SK-N-SH (cell line): ENCODE results near the gene FBLN7. TPM values are rescaled to one million over a fixed set of nuclear protein-coding genes. Genes with fewer than 3 reads are reported as not detected.

Experiments used
- CTCF ChIA-PET: fragments of 300-600, 350-600 bp; formaldehyde crosslinking; extraction: SDS; loops from one replicate; lab custom pipeline; 2021; lab: Yijun Ruan, JAX
- POLR2A ChIA-PET: fragments of 350-600 bp; sonication (Branson Sonifier 250); formaldehyde crosslinking; extraction: SDS; loops from one replicate; lab custom pipeline; 2020; ENCODE audit warnings: antibody characterized with exemption, inconsistent platforms; lab: Yijun Ruan, JAX
- DNase-seq: peaks from one replicate; pipeline ENCODE4 v3.0.0; 2012
- H2AFZ ChIP-seq: fragments of 200-600 bp; sonication (generic); 2 replicates; pipeline ENCODE4 v1.8.1; 2016; ENCODE audit warnings: antibody characterized with exemption, mild to moderate bottlenecking, low read depth
- H3F3A ChIP-seq: fragments of 200-600 bp; sonication (generic); replicated peaks from 2 replicates; pipeline ENCODE3; 2016; ENCODE audit warnings: antibody characterized with exemption, mild to moderate bottlenecking; ENCODE audit not compliant: insufficient read depth
- H3K27ac ChIP-seq, 2 experiments: fragments of 200-500 bp in 1 of 2; fragments of 200-600 bp in 1 of 2; sonication (Bioruptor generic) in 1 of 2; sonication (generic), shearing (Covaris generic) in 1 of 2; 2 replicates each; pipeline versions ENCODE4 v1.5.1 to v1.6.1; 2014 to 2016; ENCODE audit warnings: low read depth in 2 of 2, inconsistent platforms in 1 of 2, low read length in 1 of 2, mild to moderate bottlenecking in 1 of 2, mixed read lengths in 1 of 2
- H3K27me3 ChIP-seq: fragments of 200-600 bp; sonication (generic), shearing (Covaris generic); 2 replicates; pipeline ENCODE4 v1.6.1; 2016; ENCODE audit warnings: mixed run types; ENCODE audit not compliant: insufficient read depth
- H3K36me3 ChIP-seq, 2 experiments: fragments of 200-500 bp in 1 of 2; fragments of 200-600 bp in 1 of 2; sonication (Bioruptor generic) in 1 of 2; sonication (generic) in 1 of 2; replicated peaks in 1 of 2; 2 replicates each; pipeline versions ENCODE3 to v1.5.1; 2014 to 2016; ENCODE audit warnings: low read length in 1 of 2, mild to moderate bottlenecking in 1 of 2; ENCODE audit not compliant: insufficient read depth in 2 of 2, control insufficient read depth in 1 of 2
- H3K4me1 ChIP-seq, 2 experiments: fragments of 200-500 bp in 1 of 2; fragments of 200-600 bp in 1 of 2; sonication (Bioruptor generic) in 1 of 2; sonication (generic), shearing (Covaris generic) in 1 of 2; 2 replicates each; pipeline versions ENCODE4 v1.5.1 to v1.6.1; 2014 to 2016; ENCODE audit warnings: low read depth in 1 of 2, low read length in 1 of 2, mixed run types in 1 of 2; ENCODE audit not compliant: insufficient read depth in 2 of 2, control insufficient read depth in 1 of 2
- H3K4me2 ChIP-seq: fragments of 200-600 bp; sonication (generic), shearing (Covaris generic); 2 replicates; pipeline ENCODE4 v1.6.1; 2017; ENCODE audit warnings: mixed run types
- H3K4me3 ChIP-seq, 2 experiments: fragments of 200-500 bp in 1 of 2; fragments of 200-600 bp in 1 of 2; sonication (Bioruptor generic) in 1 of 2; sonication (generic), shearing (Covaris generic) in 1 of 2; 2 replicates each; pipeline versions ENCODE4 v1.5.1 to v1.8.1; 2014 to 2016; ENCODE audit warnings: low read depth in 2 of 2, inconsistent platforms in 1 of 2, low read length in 1 of 2, mild to moderate bottlenecking in 1 of 2, mixed read lengths in 1 of 2, moderate library complexity in 1 of 2
- H3K79me2 ChIP-seq: fragments of 200-600 bp; sonication (generic); 2 replicates; pipeline ENCODE4 v1.8.1; 2017; ENCODE audit warnings: mild to moderate bottlenecking; ENCODE audit not compliant: insufficient read depth
- H3K9ac ChIP-seq: fragments of 200-600 bp; sonication (generic); 2 replicates; pipeline ENCODE4 v1.6.1; 2017; ENCODE audit warnings: mixed run types
- H3K9me2 ChIP-seq: fragments of 200-600 bp; sonication (generic); 2 replicates; pipeline ENCODE4 v1.6.1; 2017; ENCODE audit warnings: mixed run types
- H3K9me3 ChIP-seq: fragments of 200-600 bp; sonication (generic); 2 replicates; pipeline ENCODE4 v1.6.1; 2017; ENCODE audit warnings: mixed run types, mild to moderate bottlenecking, moderate library complexity
- H4K20me1 ChIP-seq: fragments of 200-600 bp; sonication (generic); 2 replicates; pipeline ENCODE4 v1.6.1; 2017; ENCODE audit warnings: mild to moderate bottlenecking, mixed run types; ENCODE audit not compliant: insufficient read depth
- CHD2 ChIP-seq: fragments of 150-350 bp; IDR thresholded peaks from 2 replicates; pipeline ENCODE4 v1.6.1; 2018; ENCODE audit warnings: low read length; ENCODE audit not compliant: partially characterized antibody
- FOSL2 ChIP-seq: IDR thresholded peaks from 2 replicates; pipeline ENCODE4 v1.4.0; 2012; ENCODE audit warnings: low read depth, mild to moderate bottlenecking, moderate library complexity, borderline replicate concordance
- FOXJ3 ChIP-seq: sonication (generic); formaldehyde crosslinking; IDR thresholded peaks from 2 replicates; pipeline ENCODE4 v1.5.1; 2020; ENCODE audit warnings: mild to moderate bottlenecking, missing genetic modification reagents
- GABPA ChIP-seq: IDR thresholded peaks from 2 replicates; pipeline ENCODE4 v1.4.0; 2012; ENCODE audit warnings: low read depth, mild to moderate bottlenecking
- JUND ChIP-seq: IDR thresholded peaks from 2 replicates; pipeline ENCODE4 v1.4.0; 2012
- MXI1 ChIP-seq: IDR thresholded peaks from 2 replicates; pipeline ENCODE4 v1.6.1; 2012; ENCODE audit warnings: mild to moderate bottlenecking, low read depth, low read length, improper control_type of control experiment
- NFIC ChIP-seq: IDR thresholded peaks from 2 replicates; pipeline ENCODE4 v1.4.0; 2012; ENCODE audit warnings: borderline replicate concordance
- RFX5 ChIP-seq: IDR thresholded peaks from 2 replicates; pipeline ENCODE4 v1.6.1; 2012; ENCODE audit warnings: mild to moderate bottlenecking, improper control_type of control experiment, low read length
- RXRA ChIP-seq: IDR thresholded peaks from 2 replicates; pipeline ENCODE4 v1.4.0; 2012; ENCODE audit warnings: low read depth, mild to moderate bottlenecking, borderline replicate concordance
- SIN3A ChIP-seq: IDR thresholded peaks from 2 replicates; pipeline ENCODE4 v1.6.1; 2012; ENCODE audit warnings: low read depth, mild to moderate bottlenecking, low read length, moderate library complexity, borderline replicate concordance
- SMC3 ChIP-seq: IDR thresholded peaks from 2 replicates; pipeline ENCODE4 v1.6.1; 2012; ENCODE audit warnings: low read depth, low read length, improper control_type of control experiment
- TAF1 ChIP-seq: IDR thresholded peaks from 2 replicates; pipeline ENCODE4 v1.6.1; 2012; ENCODE audit warnings: low read depth, mild to moderate bottlenecking, low read length, moderate library complexity, borderline replicate concordance
- WGBS: methylation state at CpG from one replicate; pipeline ENCODE4 v1.1.6; 2017; ENCODE audit warnings: low lambda C conversion rate; 5-methylcytosine and 5-hydroxymethylcytosine counted together
- polyA plus RNA-seq, 3 experiments: library from polyadenylated mRNA; depleted of rRNA; stranded (reverse); fragments of >200 nt; gene quantifications; 2 replicates each; pipeline ENCODE4 v1.2.3, GENCODE V29; 2012
- TF ChIP-seq, protein P1 (sequence below): IDR thresholded peaks from 2 replicates; pipeline ENCODE4 v1.4.0; 2012; ENCODE audit warnings: low read depth, borderline replicate concordance
- TF ChIP-seq, protein P2 (sequence below): IDR thresholded peaks from 2 replicates; pipeline ENCODE4; 2012
- TF ChIP-seq, protein P3 (sequence below): IDR thresholded peaks from 2 replicates; pipeline ENCODE4 v1.4.0; 2012; ENCODE audit warnings: low read depth
- TF ChIP-seq, protein P4 (sequence below): fragments of 200-600 bp; sonication (generic); IDR thresholded peaks from 2 replicates; pipeline ENCODE4 v1.6.1; 2017; ENCODE audit warnings: antibody characterized with exemption, mild to moderate bottlenecking, moderate library complexity

FBLN7 gene
- polyA plus RNA-seq, 1 of the 3 experiments (the other 2 are of a cell fraction): 4.4 TPM

DNA sequence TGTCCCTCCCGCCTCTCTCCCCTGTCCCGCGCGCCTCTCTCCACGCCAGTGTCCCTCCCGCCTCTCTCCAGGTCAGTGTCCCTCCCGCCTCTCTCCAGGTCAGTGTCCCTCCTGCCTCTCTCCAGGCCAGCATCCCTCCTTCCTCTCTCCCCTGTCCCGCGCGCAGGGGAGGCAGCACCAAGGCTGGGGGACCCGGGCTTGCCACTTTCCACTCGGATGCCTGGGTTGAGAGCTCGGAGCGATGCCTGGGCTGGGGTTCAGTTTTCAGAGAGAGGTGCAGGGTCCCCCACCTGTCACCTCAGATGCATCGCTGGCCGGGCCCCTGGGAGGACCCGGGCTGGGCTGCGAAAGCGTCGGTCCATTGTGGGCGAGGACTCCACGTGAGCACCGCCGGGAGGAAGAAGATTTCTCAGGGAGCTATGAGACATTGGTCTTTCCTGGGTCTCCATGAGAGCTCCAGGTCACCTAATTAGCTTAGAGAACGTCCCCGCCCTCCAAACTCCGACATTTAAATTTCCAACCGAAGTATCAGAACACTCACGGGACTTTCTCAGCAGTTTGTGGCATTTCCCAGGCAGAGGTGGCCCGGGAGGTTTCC, 2.1 kb downstream of the FBLN7 start:
- peaks cover 0 to 7% of the 10 kb centered on the region in 2 experiments; a peak in 1 of 4 replicates for H3K4me1 ChIP-seq
- peak overlapping the region in 1 of 2 experiments; percentile 19; a peak in 1 of 4 replicates for H3K27ac ChIP-seq
- ChIA-PET CTCF (no interaction called here), POLR2A (no interaction called here)
- H3K79me2 ChIP-seq: no peaks in the 10 kb centered on the region
- WGBS: 83% methylated on average over 26 of the region's 30 CpGs
- no peaks in the 10 kb centered on the region for H3K9me3 ChIP-seq
- no peaks in the 10 kb centered on the region for H3K9me2 ChIP-seq
- TF ChIP-seq, protein P1, sequence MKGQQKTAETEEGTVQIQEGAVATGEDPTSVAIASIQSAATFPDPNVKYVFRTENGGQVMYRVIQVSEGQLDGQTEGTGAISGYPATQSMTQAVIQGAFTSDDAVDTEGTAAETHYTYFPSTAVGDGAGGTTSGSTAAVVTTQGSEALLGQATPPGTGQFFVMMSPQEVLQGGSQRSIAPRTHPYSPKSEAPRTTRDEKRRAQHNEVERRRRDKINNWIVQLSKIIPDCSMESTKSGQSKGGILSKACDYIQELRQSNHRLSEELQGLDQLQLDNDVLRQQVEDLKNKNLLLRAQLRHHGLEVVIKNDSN: no peak
- no peak for TF ChIP-seq FOXJ3 (CRISPR knock-in tag)
- TF ChIP-seq, protein P2, sequence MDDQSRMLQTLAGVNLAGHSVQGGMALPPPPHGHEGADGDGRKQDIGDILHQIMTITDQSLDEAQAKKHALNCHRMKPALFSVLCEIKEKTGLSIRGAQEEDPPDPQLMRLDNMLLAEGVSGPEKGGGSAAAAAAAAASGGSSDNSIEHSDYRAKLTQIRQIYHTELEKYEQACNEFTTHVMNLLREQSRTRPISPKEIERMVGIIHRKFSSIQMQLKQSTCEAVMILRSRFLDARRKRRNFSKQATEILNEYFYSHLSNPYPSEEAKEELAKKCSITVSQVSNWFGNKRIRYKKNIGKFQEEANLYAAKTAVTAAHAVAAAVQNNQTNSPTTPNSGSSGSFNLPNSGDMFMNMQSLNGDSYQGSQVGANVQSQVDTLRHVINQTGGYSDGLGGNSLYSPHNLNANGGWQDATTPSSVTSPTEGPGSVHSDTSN: no peak
- no peaks in the 10 kb centered on the region for H4K20me1 ChIP-seq
- peak overlapping the region in 1 of 2 experiments; percentile 27; a peak in 1 of 4 replicates for H3K4me3 ChIP-seq
- no peaks in the 10 kb centered on the region for H3K36me3 ChIP-seq
- no peak overlapping the region for H2AFZ ChIP-seq
- no peaks in the 10 kb centered on the region for H3K27me3 ChIP-seq
- H3K9ac ChIP-seq: no peak overlapping the region
- no peak overlapping the region for H3K4me2 ChIP-seq
- no peak for DNase-seq
- H3F3A ChIP-seq: peaks cover 9% of the 10 kb centered on the region

DNA sequence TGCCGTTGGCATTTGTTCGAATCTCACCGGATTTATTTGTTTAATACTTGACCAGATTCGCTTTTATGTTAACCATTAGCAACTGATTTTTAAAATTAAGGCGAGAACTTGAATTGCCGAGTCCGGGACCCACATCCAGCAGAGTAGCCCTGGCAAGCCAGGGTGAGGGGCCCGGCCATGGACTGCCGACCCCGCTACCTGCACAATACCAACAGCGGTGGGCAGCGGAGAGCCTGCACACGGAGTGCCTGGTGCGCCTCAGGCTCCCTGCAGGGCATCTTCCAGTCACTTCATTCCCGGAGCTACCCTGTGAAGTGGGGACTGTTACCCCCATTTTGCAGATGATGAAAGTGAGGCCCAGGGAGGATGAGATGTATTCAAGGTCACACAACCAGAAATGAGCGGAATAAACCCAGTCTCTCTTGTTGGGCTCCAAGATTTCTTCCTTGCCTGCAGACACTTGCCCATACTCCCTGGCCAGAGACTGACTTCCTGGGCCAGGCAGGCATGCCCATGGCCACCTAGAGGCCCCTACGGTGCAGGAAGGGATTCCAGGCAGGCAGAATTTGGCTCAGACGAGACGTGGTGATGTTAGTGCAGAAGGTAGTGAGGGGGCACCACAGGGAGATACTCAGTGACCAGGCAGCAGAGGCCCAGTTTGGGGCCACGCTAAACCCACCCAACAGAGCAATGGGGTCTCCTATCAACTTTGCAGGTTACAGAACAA, 2.9 kb downstream of the FBLN7 start:
- Histone ChIP-seq H3K4me3 (no peak overlapping the region), H3K4me1 (peaks cover 0 to 7% of the 10 kb centered on the region in 2 experiments; a peak in 1 of 4 replicates), H3K36me3 (no peaks in the 10 kb centered on the region), H3F3A (peaks cover 9% of the 10 kb centered on the region), H3K27me3 (no peaks in the 10 kb centered on the region), H3K4me2 (no peak overlapping the region), H3K79me2 (no peaks in the 10 kb centered on the region), H3K9me2 (no peaks in the 10 kb centered on the region), H2AFZ (no peak overlapping the region), H4K20me1 (no peaks in the 10 kb centered on the region), H3K9ac (no peak overlapping the region), H3K9me3 (no peaks in the 10 kb centered on the region), H3K27ac (no peak overlapping the region)
- CTCF ChIA-PET: no interaction called here
- TF ChIP-seq, protein P3, sequence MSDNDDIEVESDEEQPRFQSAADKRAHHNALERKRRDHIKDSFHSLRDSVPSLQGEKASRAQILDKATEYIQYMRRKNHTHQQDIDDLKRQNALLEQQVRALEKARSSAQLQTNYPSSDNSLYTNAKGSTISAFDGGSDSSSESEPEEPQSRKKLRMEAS: no peak
- TF ChIP-seq FOSL2 (no peak), RFX5 (no peak), TAF1 (no peak), GABPA (no peak), JUND (no peak), SMC3 (no peak), CHD2 (no peak), RXRA (no peak), MXI1 (no peak), SIN3A (no peak), NFIC (no peak)
- TF ChIP-seq, protein P4, sequence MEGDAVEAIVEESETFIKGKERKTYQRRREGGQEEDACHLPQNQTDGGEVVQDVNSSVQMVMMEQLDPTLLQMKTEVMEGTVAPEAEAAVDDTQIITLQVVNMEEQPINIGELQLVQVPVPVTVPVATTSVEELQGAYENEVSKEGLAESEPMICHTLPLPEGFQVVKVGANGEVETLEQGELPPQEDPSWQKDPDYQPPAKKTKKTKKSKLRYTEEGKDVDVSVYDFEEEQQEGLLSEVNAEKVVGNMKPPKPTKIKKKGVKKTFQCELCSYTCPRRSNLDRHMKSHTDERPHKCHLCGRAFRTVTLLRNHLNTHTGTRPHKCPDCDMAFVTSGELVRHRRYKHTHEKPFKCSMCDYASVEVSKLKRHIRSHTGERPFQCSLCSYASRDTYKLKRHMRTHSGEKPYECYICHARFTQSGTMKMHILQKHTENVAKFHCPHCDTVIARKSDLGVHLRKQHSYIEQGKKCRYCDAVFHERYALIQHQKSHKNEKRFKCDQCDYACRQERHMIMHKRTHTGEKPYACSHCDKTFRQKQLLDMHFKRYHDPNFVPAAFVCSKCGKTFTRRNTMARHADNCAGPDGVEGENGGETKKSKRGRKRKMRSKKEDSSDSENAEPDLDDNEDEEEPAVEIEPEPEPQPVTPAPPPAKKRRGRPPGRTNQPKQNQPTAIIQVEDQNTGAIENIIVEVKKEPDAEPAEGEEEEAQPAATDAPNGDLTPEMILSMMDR: no peak
- TF ChIP-seq, protein P1: no peak
- POLR2A ChIA-PET: no interaction called here
- WGBS: 94% methylated on average over 13 of the region's 20 CpGs
- DNase-seq: no peak
